Liver (tissue), 9 donors: ENCODE data around the gene GLT1D1. TPM values are rescaled to one million over a fixed set of nuclear protein-coding genes. Genes with fewer than 3 reads are reported as not detected.

Experiments used
- DNase-seq: peaks from one replicate; pipeline ENCODE4 v3.0.0-alpha.2; 2017; ENCODE audit warnings: low spot score
- H3K27ac ChIP-seq, 2 donors: one replicate each; pipeline ENCODE4 v1.7.0; 2013; ENCODE audit warnings: inconsistent platforms in 2 of 2, low read length in 2 of 2, control low read depth in 1 of 2, low read depth in 1 of 2, mild to moderate bottlenecking in 1 of 2
- H3K27me3 ChIP-seq, 4 donors: one replicate each; pipeline versions ENCODE4 v1.6.1 to v1.7.0; 2013; ENCODE audit warnings: low read length in 3 of 4, inconsistent platforms in 1 of 4, mild to moderate bottlenecking in 1 of 4, moderate library complexity in 1 of 4; ENCODE audit not compliant: control insufficient read depth in 4 of 4, insufficient read depth in 4 of 4
- H3K36me3 ChIP-seq, 4 donors: one replicate each; pipeline versions ENCODE4 v1.6.1 to v1.7.0; 2013; ENCODE audit warnings: low read length in 3 of 4, mild to moderate bottlenecking in 3 of 4, low read depth in 1 of 4, moderate library complexity in 1 of 4; ENCODE audit not compliant: control insufficient read depth in 4 of 4, insufficient read depth in 3 of 4
- H3K4me1 ChIP-seq, 4 donors: one replicate each; pipeline versions ENCODE4 v1.6.1 to v1.7.0; 2013; ENCODE audit warnings: low read length in 3 of 4, mild to moderate bottlenecking in 3 of 4, moderate library complexity in 1 of 4; ENCODE audit not compliant: control insufficient read depth in 4 of 4, insufficient read depth in 4 of 4
- H3K4me3 ChIP-seq, 3 donors: one replicate each; pipeline versions ENCODE4 v1.6.1 to v1.7.0; 2013; ENCODE audit warnings: low read length in 3 of 3, control low read depth in 1 of 3, low read depth in 1 of 3, mild to moderate bottlenecking in 1 of 3
- H3K9ac ChIP-seq, 2 donors: one replicate each; pipeline ENCODE4 v1.7.0; 2013; ENCODE audit warnings: low read length in 2 of 2, mild to moderate bottlenecking in 2 of 2, moderate library complexity in 2 of 2, control low read depth in 1 of 2, low read depth in 1 of 2
- H3K9me3 ChIP-seq, 4 donors: one replicate each; pipeline versions ENCODE4 v1.6.1 to v1.7.0; 2013; ENCODE audit warnings: low read length in 3 of 4; ENCODE audit not compliant: control insufficient read depth in 4 of 4
- CTCF ChIP-seq: fragments of 150-350 bp; IDR thresholded peaks from 2 replicates; pipeline ENCODE4 v1.5.1; 2017; ENCODE audit warnings: improper control_type of control experiment, low read depth, low read length; ENCODE audit not compliant: missing input control
- EGR1 ChIP-seq, 2 donors: IDR thresholded peaks; 2 replicates each; pipeline ENCODE4 v1.6.1; 2016 to 2018; ENCODE audit warnings: antibody characterized with exemption in 2 of 2, low read depth in 2 of 2
- FOXA1 ChIP-seq: IDR thresholded peaks from 2 replicates; pipeline ENCODE4 v1.6.1; 2016; ENCODE audit warnings: antibody characterized with exemption
- FOXA2 ChIP-seq: IDR thresholded peaks from 2 replicates; pipeline ENCODE4 v1.6.1; 2016; ENCODE audit warnings: antibody characterized with exemption
- GABPA ChIP-seq, 2 donors: IDR thresholded peaks in 1 of 2; conservative IDR thresholded peaks in 1 of 2; 2 replicates each; pipeline ENCODE4 v1.6.1; 2016; ENCODE audit warnings: antibody characterized with exemption in 2 of 2, mild to moderate bottlenecking in 1 of 2, moderate library complexity in 1 of 2
- HNF4A ChIP-seq, 2 donors: conservative IDR thresholded peaks; 2 replicates each; pipeline ENCODE4 v1.6.1; 2016; ENCODE audit warnings: antibody characterized with exemption in 2 of 2, mild to moderate bottlenecking in 2 of 2
- HNF4G ChIP-seq: IDR thresholded peaks from 2 replicates; pipeline ENCODE4 v1.6.1; 2016; ENCODE audit warnings: antibody characterized with exemption
- JUND ChIP-seq, 2 donors: IDR thresholded peaks; 2 replicates each; pipeline ENCODE4 v1.6.1; 2016; ENCODE audit warnings: antibody characterized with exemption in 2 of 2
- MAX ChIP-seq: IDR thresholded peaks from 2 replicates; pipeline ENCODE4 v1.6.1; 2016; ENCODE audit warnings: antibody characterized with exemption
- NR2F2 ChIP-seq: IDR thresholded peaks from 2 replicates; pipeline ENCODE4 v1.6.1; 2016; ENCODE audit warnings: antibody characterized with exemption
- RAD21 ChIP-seq, 2 donors: IDR thresholded peaks; 2 replicates each; pipeline ENCODE4 v1.6.1; 2016; ENCODE audit warnings: antibody characterized with exemption in 2 of 2, mild to moderate bottlenecking in 2 of 2
- REST ChIP-seq: IDR thresholded peaks from 2 replicates; pipeline ENCODE4 v1.6.1; 2016; ENCODE audit warnings: antibody characterized with exemption, mild to moderate bottlenecking
- RXRA ChIP-seq, 2 donors: IDR thresholded peaks; 2 replicates each; pipeline ENCODE4 v1.6.1; 2017 to 2018; ENCODE audit warnings: antibody characterized with exemption in 2 of 2, mild to moderate bottlenecking in 1 of 2
- SP1 ChIP-seq: IDR thresholded peaks from 2 replicates; pipeline ENCODE4 v1.6.1; 2018; ENCODE audit warnings: antibody characterized with exemption, mild to moderate bottlenecking
- TAF1 ChIP-seq: conservative IDR thresholded peaks from 2 replicates; pipeline ENCODE4 v1.6.1; 2016; ENCODE audit warnings: antibody characterized with exemption, mild to moderate bottlenecking
- YY1 ChIP-seq: IDR thresholded peaks from 2 replicates; pipeline ENCODE4 v1.6.1; 2016; ENCODE audit warnings: antibody characterized with exemption, mild to moderate bottlenecking
- ZBTB33 ChIP-seq: IDR thresholded peaks from 2 replicates; pipeline ENCODE4 v1.6.1; 2016; ENCODE audit warnings: antibody characterized with exemption
- WGBS: extraction: QIAGEN DNeasy Blood & Tissue Kit; methylation state at CpG from one replicate; pipeline ENCODE4 v1.1.7; 2013; 5-methylcytosine and 5-hydroxymethylcytosine counted together
- polyA plus RNA-seq, 2 donors: library from polyadenylated mRNA; stranded (reverse) in 1 of 2; unstranded in 1 of 2; fragments of 200-250 nt in 1 of 2; fragments of >200 nt in 1 of 2; fragmentation: Nextera tagmentation in 1 of 2; extraction: Ambion mirVana in 1 of 2; gene quantifications; one replicate each; pipeline versions ENCODE4 v1.2.1 to v1.2.3, GENCODE V29; 2013 to 2015
- total RNA-seq, 2 donors: library from RNA; depleted of rRNA; stranded (reverse); fragments of >200 nt; gene quantifications; one replicate each; pipeline ENCODE4 v1.2.3, GENCODE V29; 2014
- TF ChIP-seq, protein P1 (sequence below): IDR thresholded peaks from 2 replicates; pipeline ENCODE4 v1.6.1; 2016; ENCODE audit warnings: antibody characterized with exemption
- donor health status: healthy.
- donor health status: healthy.
- donor health status: healthy.
- donor health status: healthy.
- donor health status: healthy.

Gene GLT1D1
- total and polyA plus RNA-seq, 4 donors, result 10.4 to 17.7 (median 13.9) TPM

DNA sequence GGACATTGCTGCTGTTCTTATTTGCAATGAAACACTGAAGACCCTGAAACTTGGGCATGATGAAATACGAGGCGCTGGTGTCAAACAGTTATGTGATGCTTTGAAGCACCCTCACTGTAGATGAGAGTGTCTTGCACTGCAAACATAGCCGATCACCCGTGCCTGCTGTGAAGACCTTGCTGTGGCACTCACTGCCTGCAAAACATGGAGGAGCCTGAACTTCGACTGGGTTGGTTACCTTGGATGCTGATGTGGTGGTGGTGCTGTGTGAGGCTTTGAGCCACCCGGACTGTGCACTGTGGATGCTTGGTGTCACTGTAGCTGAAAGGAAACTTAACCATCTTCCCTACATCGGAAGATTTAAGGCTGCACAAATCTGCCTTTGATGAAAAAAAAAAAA lies 162.9 kb downstream of the GLT1D1 start:
- Histone ChIP-seq H3K4me3 (no peak overlapping the region), H3K27me3 (no peaks in the 10 kb centered on the region), H3K36me3 (no peaks in the 10 kb centered on the region), H3K27ac (no peak overlapping the region), H3K9me3 (peaks cover 2 to 7% (median 3%) of the 10 kb centered on the region in 4 donors), H3K4me1 (no peaks in the 10 kb centered on the region), H3K9ac (no peak overlapping the region)
- no peak for DNase-seq
- 57% methylated on average over 7 of the region's 7 CpGs for WGBS
- TF ChIP-seq HNF4A (conservative IDR thresholded peaks at IDR 0.05) (no peak), HNF4G (no peak), RXRA (IDR thresholded peaks at IDR 0.05) (no peak), EGR1 (IDR thresholded peaks at IDR 0.05; ENCODE audit: low read depth in 2 of 2) (no peak), GABPA (IDR thresholded peaks at IDR 0.05 in 1 of 2, conservative IDR thresholded peaks at IDR 0.05 in 1 of 2) (no peak), TAF1 (no peak), FOXA1 (no peak), NR2F2 (no peak), CTCF (no peak), REST (no peak), RAD21 (IDR thresholded peaks at IDR 0.05) (no peak), ZBTB33 (no peak), JUND (IDR thresholded peaks at IDR 0.05) (no peak), FOXA2 (no peak), SP1 (no peak), YY1 (no peak), MAX (no peak)
- TF ChIP-seq, protein P1, sequence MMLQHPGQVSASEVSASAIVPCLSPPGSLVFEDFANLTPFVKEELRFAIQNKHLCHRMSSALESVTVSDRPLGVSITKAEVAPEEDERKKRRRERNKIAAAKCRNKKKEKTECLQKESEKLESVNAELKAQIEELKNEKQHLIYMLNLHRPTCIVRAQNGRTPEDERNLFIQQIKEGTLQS, result no peak
